Measurements from ENCODE around the gene ADAMTSL3.

DNA sequence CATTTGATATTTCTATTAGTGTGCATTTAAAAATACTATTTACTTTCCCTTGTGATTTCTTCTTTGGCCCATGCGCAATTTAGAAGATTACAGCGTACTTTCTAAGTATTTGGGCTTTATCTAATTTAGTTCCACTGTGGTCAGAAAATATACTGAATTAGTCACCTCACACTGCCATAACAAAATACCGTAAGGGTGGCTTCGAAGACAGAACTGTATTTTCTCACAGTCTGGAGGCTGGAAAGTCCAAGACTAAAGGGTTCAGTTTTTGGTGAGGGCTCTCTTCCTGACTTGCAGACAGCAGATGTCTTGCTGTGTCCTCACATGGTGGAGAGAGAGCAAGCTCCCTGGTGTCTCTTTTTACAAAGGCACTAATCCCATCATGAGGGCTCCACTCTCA, 286.2 kb downstream of the ADAMTSL3 start:
- no peak for TF ChIP-seq OVOL2 (CRISPR knock-in tag; IDR thresholded peaks at IDR 0.05; ENCODE audit: borderline replicate concordance)
- TF ChIP-seq, protein P1, sequence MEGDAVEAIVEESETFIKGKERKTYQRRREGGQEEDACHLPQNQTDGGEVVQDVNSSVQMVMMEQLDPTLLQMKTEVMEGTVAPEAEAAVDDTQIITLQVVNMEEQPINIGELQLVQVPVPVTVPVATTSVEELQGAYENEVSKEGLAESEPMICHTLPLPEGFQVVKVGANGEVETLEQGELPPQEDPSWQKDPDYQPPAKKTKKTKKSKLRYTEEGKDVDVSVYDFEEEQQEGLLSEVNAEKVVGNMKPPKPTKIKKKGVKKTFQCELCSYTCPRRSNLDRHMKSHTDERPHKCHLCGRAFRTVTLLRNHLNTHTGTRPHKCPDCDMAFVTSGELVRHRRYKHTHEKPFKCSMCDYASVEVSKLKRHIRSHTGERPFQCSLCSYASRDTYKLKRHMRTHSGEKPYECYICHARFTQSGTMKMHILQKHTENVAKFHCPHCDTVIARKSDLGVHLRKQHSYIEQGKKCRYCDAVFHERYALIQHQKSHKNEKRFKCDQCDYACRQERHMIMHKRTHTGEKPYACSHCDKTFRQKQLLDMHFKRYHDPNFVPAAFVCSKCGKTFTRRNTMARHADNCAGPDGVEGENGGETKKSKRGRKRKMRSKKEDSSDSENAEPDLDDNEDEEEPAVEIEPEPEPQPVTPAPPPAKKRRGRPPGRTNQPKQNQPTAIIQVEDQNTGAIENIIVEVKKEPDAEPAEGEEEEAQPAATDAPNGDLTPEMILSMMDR (IDR thresholded peaks at IDR 0.05) = no peak
- TF ChIP-seq, protein P2, sequence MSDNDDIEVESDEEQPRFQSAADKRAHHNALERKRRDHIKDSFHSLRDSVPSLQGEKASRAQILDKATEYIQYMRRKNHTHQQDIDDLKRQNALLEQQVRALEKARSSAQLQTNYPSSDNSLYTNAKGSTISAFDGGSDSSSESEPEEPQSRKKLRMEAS (CRISPR knock-in tag; IDR thresholded peaks at IDR 0.05) = no peak
- TF ChIP-seq, protein P3, sequence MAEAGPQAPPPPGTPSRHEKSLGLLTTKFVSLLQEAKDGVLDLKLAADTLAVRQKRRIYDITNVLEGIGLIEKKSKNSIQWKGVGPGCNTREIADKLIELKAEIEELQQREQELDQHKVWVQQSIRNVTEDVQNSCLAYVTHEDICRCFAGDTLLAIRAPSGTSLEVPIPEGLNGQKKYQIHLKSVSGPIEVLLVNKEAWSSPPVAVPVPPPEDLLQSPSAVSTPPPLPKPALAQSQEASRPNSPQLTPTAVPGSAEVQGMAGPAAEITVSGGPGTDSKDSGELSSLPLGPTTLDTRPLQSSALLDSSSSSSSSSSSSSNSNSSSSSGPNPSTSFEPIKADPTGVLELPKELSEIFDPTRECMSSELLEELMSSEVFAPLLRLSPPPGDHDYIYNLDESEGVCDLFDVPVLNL (CRISPR knock-in tag; IDR thresholded peaks at IDR 0.05; ENCODE audit: borderline replicate concordance, low read depth) = no peak
- no peak for TF ChIP-seq KAT7 (CRISPR knock-in tag; IDR thresholded peaks at IDR 0.05; ENCODE audit: borderline replicate concordance)
- no peak for TF ChIP-seq ZNF138 (CRISPR knock-in tag; conservative IDR thresholded peaks at IDR 0.05)
- no peak for TF ChIP-seq IRF2 (CRISPR knock-in tag; IDR thresholded peaks at IDR 0.05; ENCODE audit: borderline replicate concordance, low read depth)
- TF ChIP-seq, protein P4, sequence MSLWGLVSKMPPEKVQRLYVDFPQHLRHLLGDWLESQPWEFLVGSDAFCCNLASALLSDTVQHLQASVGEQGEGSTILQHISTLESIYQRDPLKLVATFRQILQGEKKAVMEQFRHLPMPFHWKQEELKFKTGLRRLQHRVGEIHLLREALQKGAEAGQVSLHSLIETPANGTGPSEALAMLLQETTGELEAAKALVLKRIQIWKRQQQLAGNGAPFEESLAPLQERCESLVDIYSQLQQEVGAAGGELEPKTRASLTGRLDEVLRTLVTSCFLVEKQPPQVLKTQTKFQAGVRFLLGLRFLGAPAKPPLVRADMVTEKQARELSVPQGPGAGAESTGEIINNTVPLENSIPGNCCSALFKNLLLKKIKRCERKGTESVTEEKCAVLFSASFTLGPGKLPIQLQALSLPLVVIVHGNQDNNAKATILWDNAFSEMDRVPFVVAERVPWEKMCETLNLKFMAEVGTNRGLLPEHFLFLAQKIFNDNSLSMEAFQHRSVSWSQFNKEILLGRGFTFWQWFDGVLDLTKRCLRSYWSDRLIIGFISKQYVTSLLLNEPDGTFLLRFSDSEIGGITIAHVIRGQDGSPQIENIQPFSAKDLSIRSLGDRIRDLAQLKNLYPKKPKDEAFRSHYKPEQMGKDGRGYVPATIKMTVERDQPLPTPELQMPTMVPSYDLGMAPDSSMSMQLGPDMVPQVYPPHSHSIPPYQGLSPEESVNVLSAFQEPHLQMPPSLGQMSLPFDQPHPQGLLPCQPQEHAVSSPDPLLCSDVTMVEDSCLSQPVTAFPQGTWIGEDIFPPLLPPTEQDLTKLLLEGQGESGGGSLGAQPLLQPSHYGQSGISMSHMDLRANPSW (CRISPR knock-in tag; conservative IDR thresholded peaks at IDR 0.05; ENCODE audit: low read depth) = no peak
